Transverse colon (tissue), 4 donors: ENCODE measurements around the gene DNTT. TPM values are rescaled to one million over a fixed set of nuclear protein-coding genes. Genes with fewer than 3 reads are reported as not detected.
A peak's percentile ranks its signal among the peaks of the same experiment; 100 is the strongest.

Experiments used
- DNase-seq: peaks from one replicate; pipeline ENCODE4 v3.0.0-alpha.2; 2019
- H3K27ac ChIP-seq, 4 donors: fragments of 200-600 bp; sonication (generic); 2 replicates each; pipeline ENCODE4 v1.5.1; 2016 to 2018; ENCODE audit warnings: inconsistent platforms in 4 of 4
- H3K27me3 ChIP-seq: fragments of 200-600 bp; sonication (generic); 2 replicates; pipeline ENCODE4 v1.5.1; 2017; ENCODE audit warnings: inconsistent platforms
- H3K36me3 ChIP-seq, 4 donors: fragments of 200-600 bp; sonication (generic); 2 replicates each; pipeline ENCODE4 v1.5.1; 2017 to 2019; ENCODE audit warnings: inconsistent platforms in 4 of 4
- H3K4me1 ChIP-seq, 4 donors: fragments of 200-600 bp; sonication (generic); 2 replicates each; pipeline ENCODE4 v1.5.1; 2017 to 2020; ENCODE audit warnings: inconsistent platforms in 4 of 4
- H3K4me3 ChIP-seq, 4 donors: fragments of 200-600 bp; sonication (generic); 1 replicate in 1 of 4; 2 replicates in 3 of 4; pipeline versions ENCODE4 v1.5.1 to v1.6.1; 2017 to 2019; ENCODE audit warnings: inconsistent platforms in 4 of 4
- H3K9me3 ChIP-seq, 2 donors: fragments of 200-600 bp; sonication (generic); 2 replicates each; pipeline ENCODE4 v1.5.1; 2017 to 2019; ENCODE audit warnings: inconsistent platforms in 2 of 2
- EP300 ChIP-seq: sonication (generic); formaldehyde crosslinking; IDR thresholded peaks from one replicate; pipeline ENCODE4 v1.6.1; 2017; ENCODE audit warnings: antibody characterized with exemption, low read depth
- POLR2A ChIP-seq: fragments of 450-650 bp; IDR thresholded peaks from one replicate; pipeline ENCODE4 v1.6.1; 2016; ENCODE audit warnings: antibody characterized with exemption, mild to moderate bottlenecking, moderate library complexity
- POLR2AphosphoS5 ChIP-seq, 3 donors: sonication (generic); formaldehyde crosslinking; IDR thresholded peaks; one replicate each; pipeline ENCODE4 v1.6.1; 2016; ENCODE audit warnings: antibody characterized with exemption in 3 of 3
- WGBS, 2 donors: methylation state at CpG; one replicate each; pipeline ENCODE4 v1.1.5; 2018; ENCODE audit warnings: low coverage in 1 of 2; 5-methylcytosine and 5-hydroxymethylcytosine counted together
- in situ Hi-C, 4 donors: fragments of 200-750 bp; cut with MboI; loops; one replicate each; pipeline versions ENCODE4 v1.15.0 to v1.15.1; 2017; ENCODE audit warnings: low sequenced_read_pairs in 3 of 4, low pct_ligation_motif_present in 1 of 4, low pct_unique_long_range_greater_than_20kb in 1 of 4
- intact Hi-C: fragments of 100-400 bp; cut with DNase I; formaldehyde crosslinking; loops from one replicate; pipeline ENCODE4 v1.15.1; 2023; ENCODE audit warnings: low total_unique reads
- total RNA-seq, 4 donors: library from RNA; depleted of rRNA; stranded (reverse); fragments of >200 nt; gene quantifications; one replicate each; pipeline ENCODE4 v1.1.0, GENCODE V29; 2016
- TF ChIP-seq, protein P1 (sequence below), 5 experiments: fragments of 200-600 bp in 3 of 5; fragments of 450-650 bp in 2 of 5; sonication (generic) in 3 of 5; IDR thresholded peaks; 1 replicate in 2 of 5; 2 replicates in 3 of 5; pipeline ENCODE4 v1.5.1; 2016 to 2017; ENCODE audit warnings: antibody characterized with exemption in 5 of 5, inconsistent platforms in 3 of 5, mild to moderate bottlenecking in 2 of 5, moderate library complexity in 1 of 5

DNTT gene
- total RNA-seq, 4 donors from 2014 or later: not detected

DNA sequence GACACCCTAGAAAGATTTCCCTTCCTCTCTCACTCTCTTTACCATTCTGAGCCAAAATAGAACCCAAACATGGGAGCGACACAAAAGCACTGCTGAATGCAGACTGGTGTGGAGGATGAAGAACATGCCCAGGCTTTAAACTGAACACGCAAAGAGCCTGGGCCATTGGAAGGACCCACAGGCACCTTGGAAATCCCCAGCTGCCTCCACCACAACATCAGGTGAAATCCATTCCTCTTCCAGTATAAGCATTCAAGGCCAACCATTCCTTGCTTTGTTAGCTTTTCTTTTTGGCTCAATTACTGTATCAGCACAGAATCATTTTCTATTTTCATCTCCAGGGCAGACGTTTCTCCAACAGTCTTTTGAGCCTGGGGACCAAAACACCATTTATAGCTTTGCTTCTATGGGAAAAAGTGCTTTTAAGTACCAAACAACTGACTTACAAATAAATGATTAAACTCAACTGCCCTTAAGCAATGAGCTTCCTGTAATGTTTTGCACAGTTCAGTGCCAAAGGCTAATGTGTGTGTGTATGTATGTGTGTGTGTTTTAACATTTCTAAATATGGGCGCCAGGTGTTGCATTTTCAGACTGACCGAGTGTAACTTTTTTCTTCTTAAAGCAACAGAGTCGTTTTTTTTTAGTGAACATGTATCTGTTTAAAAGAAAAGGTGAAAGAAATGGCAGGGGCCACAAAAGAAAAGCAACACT lies 16.7 kb upstream of the DNTT start:
- DNase-seq: no peak
- TF ChIP-seq, protein P1, sequence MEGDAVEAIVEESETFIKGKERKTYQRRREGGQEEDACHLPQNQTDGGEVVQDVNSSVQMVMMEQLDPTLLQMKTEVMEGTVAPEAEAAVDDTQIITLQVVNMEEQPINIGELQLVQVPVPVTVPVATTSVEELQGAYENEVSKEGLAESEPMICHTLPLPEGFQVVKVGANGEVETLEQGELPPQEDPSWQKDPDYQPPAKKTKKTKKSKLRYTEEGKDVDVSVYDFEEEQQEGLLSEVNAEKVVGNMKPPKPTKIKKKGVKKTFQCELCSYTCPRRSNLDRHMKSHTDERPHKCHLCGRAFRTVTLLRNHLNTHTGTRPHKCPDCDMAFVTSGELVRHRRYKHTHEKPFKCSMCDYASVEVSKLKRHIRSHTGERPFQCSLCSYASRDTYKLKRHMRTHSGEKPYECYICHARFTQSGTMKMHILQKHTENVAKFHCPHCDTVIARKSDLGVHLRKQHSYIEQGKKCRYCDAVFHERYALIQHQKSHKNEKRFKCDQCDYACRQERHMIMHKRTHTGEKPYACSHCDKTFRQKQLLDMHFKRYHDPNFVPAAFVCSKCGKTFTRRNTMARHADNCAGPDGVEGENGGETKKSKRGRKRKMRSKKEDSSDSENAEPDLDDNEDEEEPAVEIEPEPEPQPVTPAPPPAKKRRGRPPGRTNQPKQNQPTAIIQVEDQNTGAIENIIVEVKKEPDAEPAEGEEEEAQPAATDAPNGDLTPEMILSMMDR (IDR thresholded peaks at IDR 0.05): peak in 2 of 5 experiments; percentile 29 to 41
- peak in 2 of 3 donors; percentile 49 to 75 for TF ChIP-seq POLR2AphosphoS5 (IDR thresholded peaks at IDR 0.05)
- TF ChIP-seq EP300: no peak
- no peak for TF ChIP-seq POLR2A
- 10 to 25% methylated on average over 6 of the region's 6 CpGs for WGBS, 2 donors
- Histone ChIP-seq H3K36me3 (no peaks in the 10 kb centered on the region), H3K4me1 (peaks cover 0 to 41% (median 17%) of the 10 kb centered on the region in 4 donors), H3K4me3 (peak overlapping the region in 1 of 4 donors; percentile 25), H3K27ac (peak overlapping the region; percentile 83 to 89 (median 86)), H3K9me3 (no peaks in the 10 kb centered on the region), H3K27me3 (no peaks in the 10 kb centered on the region)
- intact Hi-C loops: no loop called here
- in situ Hi-C loops: no loop called here

DNA sequence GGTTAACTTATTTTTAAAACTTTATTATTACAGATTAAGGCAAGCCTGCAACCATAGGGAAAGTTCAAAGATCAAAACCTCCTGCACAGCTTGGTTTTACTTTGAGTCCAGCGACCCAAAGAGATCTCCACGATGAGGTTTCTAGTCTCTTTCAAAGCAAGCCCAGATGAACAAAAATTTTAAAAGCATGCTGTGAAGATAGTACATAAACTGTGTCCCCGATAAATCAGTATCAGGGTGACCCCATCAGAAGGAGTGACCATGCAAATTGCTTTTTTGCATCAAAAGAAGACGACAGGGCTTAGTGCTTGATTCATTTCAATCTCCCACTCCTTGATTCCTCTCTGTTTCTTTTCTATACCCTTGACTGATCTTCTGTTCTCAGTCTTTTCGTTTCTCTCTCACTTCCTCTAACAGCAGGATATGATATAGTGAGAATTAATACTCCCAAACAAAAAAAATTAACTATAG lies 16.0 kb upstream of the DNTT start:
- no peaks in the 10 kb centered on the region for H3K9me3 ChIP-seq
- in situ Hi-C loops (no loop called here), intact Hi-C loops (no loop called here)
- no peaks in the 10 kb centered on the region for H3K27me3 ChIP-seq
- H3K4me1 ChIP-seq: peaks cover 0 to 45% (median 17%) of the 10 kb centered on the region in 4 donors
- peak overlapping the region in 2 of 4 donors; percentile 1 to 25 for H3K4me3 ChIP-seq
- DNase-seq: no peak
- 17% methylated on average over 5 of the region's 5 CpGs for WGBS, 2 donors
- H3K36me3 ChIP-seq: no peaks in the 10 kb centered on the region
- H3K27ac ChIP-seq: peak overlapping the region; percentile 83 to 89 (median 86)
- TF ChIP-seq, protein P1 (IDR thresholded peaks at IDR 0.05): no peak
- no peak for TF ChIP-seq POLR2AphosphoS5 (IDR thresholded peaks at IDR 0.05)
- TF ChIP-seq EP300: no peak
- no peak for TF ChIP-seq POLR2A

DNA sequence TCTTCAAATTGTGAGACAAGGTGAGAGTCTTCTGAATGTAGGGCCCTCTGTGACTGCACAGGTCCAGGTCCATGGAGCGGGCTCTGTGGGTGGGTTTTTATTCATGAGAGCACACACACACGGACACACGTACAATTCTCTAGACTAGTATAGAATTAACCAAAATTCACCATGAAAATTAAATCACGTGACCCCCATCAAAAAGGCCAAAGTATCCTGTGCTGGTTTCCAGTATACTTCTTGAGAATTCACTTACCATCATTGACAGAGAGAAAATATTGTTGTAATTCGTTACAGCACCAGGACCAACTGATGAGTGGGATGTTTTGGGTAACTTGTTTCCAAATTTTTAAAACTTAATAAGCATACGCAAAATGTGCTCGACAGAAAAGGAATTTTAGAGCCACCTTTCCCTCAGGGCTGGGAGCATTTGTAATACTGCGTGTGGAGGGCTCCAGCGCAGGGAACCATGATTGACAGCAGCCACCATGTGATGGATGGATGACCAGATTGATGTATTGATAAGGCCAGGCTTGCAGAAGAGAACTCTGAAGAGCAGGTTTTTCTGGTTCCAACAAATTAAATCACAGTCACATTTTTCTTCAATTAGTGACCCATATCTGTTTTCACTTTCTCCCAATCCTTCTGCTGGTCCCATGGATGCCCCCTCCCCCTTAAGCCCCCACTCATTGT lies 14.9 kb upstream of the DNTT start:
- TF ChIP-seq EP300 (no peak), POLR2A (no peak), POLR2AphosphoS5 (IDR thresholded peaks at IDR 0.05) (no peak)
- TF ChIP-seq, protein P1 (IDR thresholded peaks at IDR 0.05): no peak
- no peaks in the 10 kb centered on the region for H3K9me3 ChIP-seq
- intact Hi-C loops (no loop called here), in situ Hi-C loops (no loop called here)
- H3K27me3 ChIP-seq: no peaks in the 10 kb centered on the region
- no peaks in the 10 kb centered on the region for H3K36me3 ChIP-seq
- no peak for DNase-seq
- H3K27ac ChIP-seq: peak overlapping the region in 1 of 4 donors; percentile 89
- no peak overlapping the region for H3K4me3 ChIP-seq
- WGBS, 2 donors: 89 to 95% methylated on average over 8 to 9 of the region's 9 CpGs
- H3K4me1 ChIP-seq: peaks cover 0 to 49% (median 17%) of the 10 kb centered on the region in 4 donors

- Histone ChIP-seq H3K4me1 (peaks cover 0 to 41% (median 14%) of the 10 kb centered on the region in 4 donors), H3K36me3 (no peaks in the 10 kb centered on the region), H3K27ac (no peak overlapping the region), H3K4me3 (no peak overlapping the region), H3K27me3 (no peaks in the 10 kb centered on the region), H3K9me3 (no peaks in the 10 kb centered on the region)
- in situ Hi-C loops (loop anchor here in 1 of 4 donors (10.0 kb wide), 1 partner anchor 66 kb away; no protein-coding TSS in a partner anchor), intact Hi-C loops (loop anchor here (5.0 kb wide), 1 partner anchor 58 kb away; no protein-coding TSS in a partner anchor)
- TF ChIP-seq EP300: no peak
- TF ChIP-seq POLR2A: no peak
- TF ChIP-seq, protein P1 (IDR thresholded peaks at IDR 0.05): no peak
- TF ChIP-seq POLR2AphosphoS5 (IDR thresholded peaks at IDR 0.05): no peak
- 72 to 75% methylated on average over 4 of the region's 4 CpGs for WGBS, 2 donors
- DNase-seq: no peak
Observed at GRCh38 chr10:96290368-96291133, 13.7 kb upstream of the DNTT start.
